Adipocyte (in vitro differentiated cells): ENCODE measurements around the gene MCM3AP.

Source experiments
- DNase-seq: peaks from one replicate; pipeline ENCODE4 v3.0.0-alpha.2; 2015; ENCODE audit warnings: low read depth
- H3K27me3 ChIP-seq: replicated peaks from 2 replicates; pipeline ENCODE4 v1.7.0; 2013; ENCODE audit warnings: mild to moderate bottlenecking, low read length, moderate library complexity; ENCODE audit not compliant: control insufficient read depth, insufficient read depth
- H3K36me3 ChIP-seq: 2 replicates; pipeline ENCODE4 v1.7.0; 2013; ENCODE audit warnings: low read length, mild to moderate bottlenecking, moderate library complexity; ENCODE audit not compliant: control insufficient read depth, insufficient read depth, severe bottlenecking
- H3K4me1 ChIP-seq: 2 replicates; pipeline ENCODE4 v1.7.0; 2013; ENCODE audit warnings: mild to moderate bottlenecking, low read length, moderate library complexity; ENCODE audit not compliant: control insufficient read depth, insufficient read depth
- H3K4me3 ChIP-seq: 2 replicates; pipeline ENCODE4 v1.7.0; 2013; ENCODE audit warnings: mild to moderate bottlenecking, low read length, moderate library complexity
- H3K9ac ChIP-seq: 2 replicates; pipeline ENCODE4 v1.7.0; 2013; ENCODE audit warnings: mild to moderate bottlenecking, low read length, moderate library complexity
- H3K9me3 ChIP-seq: 2 replicates; pipeline ENCODE4 v1.7.0; 2013; ENCODE audit warnings: mild to moderate bottlenecking, low read length, moderate library complexity; ENCODE audit not compliant: control insufficient read depth

The MCM3AP gene

GRCh38 chr21:46265736-46266525 lies 19.5 kb downstream of the MCM3AP start:
- H3K9me3 ChIP-seq, result no peaks in the 10 kb centered on the region
- H3K9ac ChIP-seq, result no peak overlapping the region
- no peaks in the 10 kb centered on the region for H3K4me1 ChIP-seq
- H3K36me3 ChIP-seq, result peaks cover 80% of the 10 kb centered on the region
- H3K4me3 ChIP-seq, result no peak overlapping the region
- no peaks in the 10 kb centered on the region for H3K27me3 ChIP-seq
- DNase-seq, result no peak

DNA sequence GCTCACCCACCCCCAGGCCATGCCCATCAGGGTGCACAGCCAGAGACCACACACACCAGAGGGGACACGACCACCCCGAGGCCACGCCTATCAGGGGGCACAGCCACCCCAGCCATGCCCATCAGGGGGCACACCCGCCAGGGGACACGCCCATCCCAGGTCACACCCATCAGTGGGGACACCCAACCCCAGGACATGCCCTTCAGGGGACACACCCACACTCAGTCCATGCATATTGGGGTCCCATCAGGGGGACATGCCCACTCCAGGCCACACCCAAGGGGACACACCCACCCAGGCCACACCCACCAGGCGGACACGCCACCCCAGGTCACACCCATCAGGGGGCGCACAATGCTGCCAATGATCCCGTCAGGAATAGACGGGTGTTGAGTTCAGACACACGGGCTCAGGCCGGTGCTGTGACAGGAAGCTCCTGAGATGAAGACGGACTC lies 20.7 kb downstream of the MCM3AP start:
- peaks cover 80% of the 10 kb centered on the region for H3K36me3 ChIP-seq
- H3K4me1 ChIP-seq, result no peaks in the 10 kb centered on the region
- no peak overlapping the region for H3K4me3 ChIP-seq
- H3K9ac ChIP-seq, result no peak overlapping the region
- H3K27me3 ChIP-seq, result no peaks in the 10 kb centered on the region
- H3K9me3 ChIP-seq, result no peaks in the 10 kb centered on the region
- DNase-seq, result no peak

DNA sequence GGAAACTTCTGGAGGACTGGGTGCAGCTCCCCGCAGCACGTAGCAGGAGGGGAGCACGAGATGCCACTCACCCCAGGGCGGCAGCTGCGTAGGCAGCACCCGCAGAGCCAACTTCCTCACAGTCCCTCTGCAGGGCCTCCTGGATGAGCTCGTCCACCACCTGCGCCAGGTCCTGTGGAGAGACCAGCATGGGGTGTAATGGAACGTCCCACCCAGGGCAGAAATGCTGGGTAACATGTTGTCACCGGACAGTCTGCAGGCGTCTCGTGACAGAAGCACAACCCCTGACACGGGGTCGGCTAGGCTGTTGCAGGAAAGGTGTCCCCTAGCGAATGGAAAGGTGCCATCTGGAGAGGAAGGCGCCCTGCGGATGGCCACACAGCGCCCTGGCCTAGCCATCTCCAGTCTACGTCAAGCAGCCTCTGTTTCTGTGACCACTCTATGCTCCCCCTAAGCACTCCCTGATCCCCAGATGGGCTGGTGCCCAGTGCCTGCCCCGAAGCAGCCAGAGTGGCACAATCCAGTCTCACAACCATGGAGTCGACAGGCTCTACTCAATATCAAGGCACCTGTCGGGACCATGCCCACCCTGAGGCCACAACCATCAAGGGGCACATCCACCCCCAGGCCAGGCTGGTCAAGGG lies 21.2 kb downstream of the MCM3AP start:
- Histone ChIP-seq H3K9ac (no peak overlapping the region), H3K4me1 (no peaks in the 10 kb centered on the region), H3K9me3 (no peaks in the 10 kb centered on the region), H3K27me3 (no peaks in the 10 kb centered on the region), H3K36me3 (peaks cover 78% of the 10 kb centered on the region), H3K4me3 (no peak overlapping the region)
- DNase-seq, result no peak

GRCh38 chr21:46256501-46256994 lies 28.9 kb downstream of the MCM3AP start:
- Histone ChIP-seq H3K4me3 (no peak overlapping the region), H3K4me1 (peaks cover 8% of the 10 kb centered on the region), H3K9me3 (no peaks in the 10 kb centered on the region), H3K27me3 (no peaks in the 10 kb centered on the region), H3K9ac (no peak overlapping the region), H3K36me3 (peaks cover 93% of the 10 kb centered on the region)
- DNase-seq, result no peak

- Histone ChIP-seq H3K9me3 (no peaks in the 10 kb centered on the region), H3K27me3 (no peaks in the 10 kb centered on the region), H3K4me3 (no peak overlapping the region), H3K4me1 (peaks cover 8% of the 10 kb centered on the region), H3K36me3 (peaks cover 94% of the 10 kb centered on the region), H3K9ac (no peak overlapping the region)
- DNase-seq, result no peak
These were observed 29.6 kb downstream of the MCM3AP start for GRCh38 chr21:46255758-46256337.

DNA sequence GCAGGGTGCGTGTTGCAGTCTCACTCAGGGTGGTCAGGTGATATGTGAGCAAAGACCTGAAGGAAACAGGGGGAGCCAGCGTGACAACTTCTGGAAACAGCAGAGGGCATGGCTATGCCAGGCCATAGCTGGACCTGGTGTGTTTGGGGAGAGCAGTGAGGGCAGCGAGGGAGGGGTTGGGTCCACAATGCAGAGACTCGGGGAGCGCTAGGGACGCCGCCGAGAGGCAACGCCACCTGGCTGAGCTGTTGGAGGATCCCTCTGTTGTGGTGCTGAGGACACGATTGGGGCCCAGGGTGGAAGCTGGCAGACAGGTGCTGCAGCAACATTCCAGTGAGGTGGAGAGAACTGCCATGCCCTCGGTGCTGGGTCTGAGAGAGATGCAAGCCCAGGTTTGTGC lies 30.2 kb downstream of the MCM3AP start:
- no peak overlapping the region for H3K9ac ChIP-seq
- H3K27me3 ChIP-seq, result no peaks in the 10 kb centered on the region
- H3K4me3 ChIP-seq, result no peak overlapping the region
- no peaks in the 10 kb centered on the region for H3K9me3 ChIP-seq
- H3K4me1 ChIP-seq, result peaks cover 8% of the 10 kb centered on the region
- DNase-seq, result no peak
- peaks cover 94% of the 10 kb centered on the region for H3K36me3 ChIP-seq

DNA sequence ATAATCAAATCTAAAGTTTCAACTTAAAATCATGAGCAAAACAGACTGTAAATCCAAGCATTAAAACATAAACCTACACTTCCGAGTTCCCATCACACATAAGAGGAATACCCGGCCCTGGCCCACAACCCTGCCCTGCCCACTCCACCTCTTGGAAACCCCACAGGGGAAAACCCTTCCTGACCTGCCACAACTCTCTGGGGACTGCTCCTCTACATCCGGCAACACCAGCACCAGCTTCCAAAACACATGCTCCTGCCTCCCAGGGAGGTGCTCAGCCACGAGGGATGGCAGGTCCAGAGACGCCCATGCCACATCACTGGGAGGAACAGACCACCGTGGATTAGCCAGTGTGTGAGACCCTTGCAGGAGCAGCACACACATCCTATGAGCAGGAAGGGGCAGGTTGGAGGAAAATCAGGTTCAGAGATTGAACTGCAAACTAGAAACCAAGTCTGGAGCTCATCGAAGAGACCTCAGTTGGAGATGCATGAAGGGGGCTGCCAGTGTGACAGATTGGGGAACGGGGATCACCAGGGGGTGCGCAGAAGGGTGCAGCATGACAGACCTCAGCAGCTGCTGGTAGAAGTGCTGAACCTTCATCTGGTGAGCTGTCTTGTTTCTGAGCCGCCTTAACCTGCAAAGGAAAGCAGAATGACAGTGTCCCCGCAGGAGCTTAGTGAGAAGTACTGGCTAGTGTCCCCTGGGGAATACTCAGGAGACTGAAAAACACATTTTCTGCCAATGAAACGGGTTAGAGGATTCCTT lies 31.0 kb downstream of the MCM3AP start:
- H3K4me1 ChIP-seq, result peaks cover 8% of the 10 kb centered on the region
- no peaks in the 10 kb centered on the region for H3K9me3 ChIP-seq
- no peak overlapping the region for H3K9ac ChIP-seq
- no peak overlapping the region for H3K4me3 ChIP-seq
- no peaks in the 10 kb centered on the region for H3K27me3 ChIP-seq
- peaks cover 95% of the 10 kb centered on the region for H3K36me3 ChIP-seq
- DNase-seq, result no peak

DNA sequence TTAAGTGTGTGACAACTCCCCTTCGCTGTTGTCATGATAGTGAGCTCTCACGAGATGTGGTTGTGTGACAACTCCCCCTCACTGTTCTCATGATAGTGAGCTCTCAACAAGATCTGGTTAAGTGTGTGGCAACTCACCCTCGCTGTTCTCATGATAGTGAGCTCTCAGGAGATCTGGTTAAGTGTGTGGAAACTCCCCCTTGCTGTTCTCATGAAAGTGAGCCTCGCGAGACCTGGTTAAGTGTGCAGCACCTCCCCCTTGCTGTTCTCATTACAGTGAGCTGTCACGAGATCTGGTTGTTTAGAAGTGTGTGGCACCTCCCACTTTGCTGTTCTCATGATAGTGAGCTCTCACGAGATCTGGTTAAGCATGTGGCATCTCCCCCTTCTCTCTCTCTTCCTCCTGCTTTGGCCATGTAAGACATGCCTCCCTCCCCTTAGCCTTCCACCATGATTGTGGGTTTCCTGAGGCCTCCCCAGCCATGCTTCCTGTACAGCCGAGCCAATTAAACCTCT lies 31.7 kb downstream of the MCM3AP start:
- no peak overlapping the region for H3K9ac ChIP-seq
- peaks cover 94% of the 10 kb centered on the region for H3K36me3 ChIP-seq
- no peaks in the 10 kb centered on the region for H3K27me3 ChIP-seq
- DNase-seq, result no peak
- H3K4me1 ChIP-seq, result peaks cover 8% of the 10 kb centered on the region
- H3K9me3 ChIP-seq, result no peaks in the 10 kb centered on the region
- no peak overlapping the region for H3K4me3 ChIP-seq

DNA sequence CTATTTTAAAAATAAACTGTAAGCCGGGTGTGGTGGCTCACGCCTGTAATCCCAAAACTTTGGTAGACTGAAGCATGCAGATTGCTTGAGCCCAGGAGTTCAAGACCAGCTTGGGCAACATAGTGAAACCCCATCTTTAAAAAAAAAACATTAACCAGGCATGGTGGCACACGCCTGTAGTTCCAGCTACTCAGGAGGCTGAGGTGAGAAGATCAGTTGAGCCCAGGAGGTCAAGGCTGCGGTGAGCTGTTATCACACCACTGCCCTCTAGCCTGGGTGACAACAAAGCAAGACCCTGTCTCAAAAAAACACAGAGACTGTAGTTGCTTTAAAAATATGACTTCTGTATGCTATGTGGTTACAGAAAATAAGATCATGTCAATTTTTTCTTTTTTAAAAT lies 32.6 kb downstream of the MCM3AP start:
- peaks cover 94% of the 10 kb centered on the region for H3K36me3 ChIP-seq

GRCh38 chr21:46250146-46250725 lies 35.2 kb downstream of the MCM3AP start:
- H3K9me3 ChIP-seq, result no peaks in the 10 kb centered on the region
- H3K9ac ChIP-seq, result no peak overlapping the region
- H3K4me1 ChIP-seq, result peaks cover 3% of the 10 kb centered on the region
- H3K27me3 ChIP-seq, result no peaks in the 10 kb centered on the region
- peaks cover 96% of the 10 kb centered on the region for H3K36me3 ChIP-seq
- H3K4me3 ChIP-seq, result no peak overlapping the region
- no peak for DNase-seq

More for the DNA sequence above, 32.6 kb downstream of the MCM3AP start:
- no peak for DNase-seq
- no peaks in the 10 kb centered on the region for H3K27me3 ChIP-seq
- H3K9ac ChIP-seq, result no peak overlapping the region
- no peaks in the 10 kb centered on the region for H3K9me3 ChIP-seq
- H3K4me3 ChIP-seq, result no peak overlapping the region
- H3K4me1 ChIP-seq, result peaks cover 3% of the 10 kb centered on the region
